GM21526 (cell line): ENCODE data around the gene COL20A1.

ENCODE experiments used
- ATAC-seq: cut with Tn5 transposase; IDR thresholded peaks from one replicate; pipeline ENCODE4 v1.9.1; 2021; ENCODE audit warnings: moderate library complexity; ENCODE audit not compliant: unreplicated experiment, low FRiP score

COL20A1 gene

GRCh38 chr20:63317061-63317460 is 24.1 kb downstream of the COL20A1 start:
- no peak for ATAC-seq

GRCh38 chr20:63317601-63318291 is 24.8 kb downstream of the COL20A1 start:
- ATAC-seq = no peak

- no peak for ATAC-seq
Measured at GRCh38 chr20:63318391-63319163, 25.6 kb downstream of the COL20A1 start.

DNA sequence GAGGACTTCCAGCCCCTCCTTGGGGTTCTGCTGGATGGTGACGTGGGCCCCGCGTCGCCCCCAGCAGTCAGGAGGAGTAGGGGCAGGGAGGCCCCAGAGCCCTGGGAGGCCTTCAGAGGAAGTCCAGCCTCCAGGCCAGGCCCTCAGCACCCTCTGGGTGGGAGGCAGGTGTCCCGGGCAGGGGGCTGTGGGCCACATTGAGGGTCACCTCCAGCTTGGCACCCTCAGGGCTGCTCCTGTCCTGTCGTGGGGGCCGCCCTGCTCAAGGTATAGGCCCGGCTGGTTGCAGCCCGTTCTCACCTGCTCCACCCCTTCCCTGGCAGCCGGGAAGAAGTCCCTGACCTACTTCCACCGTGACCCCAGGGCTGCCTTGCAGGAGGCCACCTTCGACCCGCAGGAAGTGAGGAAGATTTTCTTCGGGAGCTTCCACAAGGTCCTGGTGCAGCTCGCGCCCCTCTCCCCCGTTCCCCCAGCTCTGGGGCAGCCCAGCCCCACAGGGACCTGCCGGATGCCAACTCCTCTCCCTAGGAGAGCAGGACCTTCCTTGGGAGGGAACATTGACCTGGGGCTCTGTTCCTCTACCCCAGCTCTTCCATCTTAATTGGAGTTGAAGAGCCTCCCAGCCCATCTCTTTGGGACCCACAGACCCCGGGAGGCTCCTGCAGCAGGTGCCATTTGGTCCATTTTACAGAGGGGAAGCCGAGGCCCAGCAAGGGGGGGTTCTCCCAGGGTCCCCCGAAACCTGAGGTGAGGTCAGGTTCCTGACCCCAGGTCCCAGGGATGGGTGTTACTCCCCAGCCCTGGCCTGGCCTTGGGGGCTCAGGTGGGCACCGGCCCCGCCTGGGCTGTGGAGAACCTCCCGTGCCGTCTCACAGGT is 26.4 kb downstream of the COL20A1 start:
- ATAC-seq = no peak

DNA sequence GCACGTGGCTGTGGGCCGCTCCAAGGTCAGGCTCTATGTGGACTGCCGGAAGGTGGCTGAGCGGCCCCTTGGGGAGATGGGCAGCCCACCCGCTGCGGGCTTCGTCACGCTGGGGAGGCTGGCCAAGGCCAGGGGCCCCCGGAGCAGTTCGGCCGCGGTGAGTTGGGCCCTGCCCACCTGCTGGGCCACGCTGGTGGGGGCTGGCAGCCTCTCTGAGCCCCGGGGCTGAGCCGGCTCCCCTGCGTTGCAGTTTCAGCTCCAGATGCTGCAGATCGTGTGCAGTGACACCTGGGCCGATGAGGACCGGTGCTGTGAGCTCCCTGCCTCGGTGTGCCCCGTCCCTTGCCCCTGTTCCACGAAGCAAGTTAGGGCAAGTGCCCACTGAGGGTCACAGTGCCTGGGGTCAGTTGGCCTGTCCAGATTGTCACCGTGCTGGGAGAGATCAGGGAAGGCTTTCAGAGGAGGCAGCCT is 27.1 kb downstream of the COL20A1 start:
- ATAC-seq = no peak

- ATAC-seq = no peak
Measured at GRCh38 chr20:63320616-63321147, 27.7 kb downstream of the COL20A1 start.

DNA sequence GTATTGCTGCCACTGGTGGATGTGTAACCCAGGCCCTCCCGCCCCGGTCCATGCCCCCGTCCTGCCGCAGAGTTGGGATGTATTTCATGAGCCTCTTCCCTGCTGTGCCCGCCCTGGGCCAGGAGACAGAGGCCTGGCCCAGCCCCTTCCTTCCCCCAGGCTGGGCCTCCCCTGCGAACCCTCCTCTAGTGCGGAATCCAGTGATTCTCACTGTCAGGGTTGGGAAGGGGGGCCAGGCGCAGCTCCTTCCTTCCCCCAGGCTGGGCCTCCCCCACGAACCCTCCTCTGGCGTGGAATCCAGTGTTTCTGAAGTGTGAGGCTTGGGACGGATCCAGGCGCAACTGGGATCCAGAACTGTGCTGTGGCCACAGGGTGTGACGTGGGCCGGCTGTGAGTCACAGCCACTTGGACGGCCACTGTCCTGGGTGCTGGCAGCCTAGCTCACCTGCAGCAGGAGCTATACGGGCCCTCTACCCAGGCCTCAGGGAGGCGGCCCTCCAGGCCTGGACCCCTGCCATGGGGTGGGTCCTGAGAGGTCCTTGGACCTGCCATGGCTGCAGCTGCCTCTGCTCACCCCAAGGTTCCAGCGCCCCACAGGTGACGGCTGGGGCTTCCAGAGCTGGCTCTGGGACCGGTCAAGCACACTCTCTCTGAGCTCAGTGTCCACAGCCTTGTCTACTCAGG is 28.3 kb downstream of the COL20A1 start:
- ATAC-seq = no peak

- no peak for ATAC-seq
Measured at GRCh38 chr20:63322146-63322932, 29.4 kb downstream of the COL20A1 start.

DNA sequence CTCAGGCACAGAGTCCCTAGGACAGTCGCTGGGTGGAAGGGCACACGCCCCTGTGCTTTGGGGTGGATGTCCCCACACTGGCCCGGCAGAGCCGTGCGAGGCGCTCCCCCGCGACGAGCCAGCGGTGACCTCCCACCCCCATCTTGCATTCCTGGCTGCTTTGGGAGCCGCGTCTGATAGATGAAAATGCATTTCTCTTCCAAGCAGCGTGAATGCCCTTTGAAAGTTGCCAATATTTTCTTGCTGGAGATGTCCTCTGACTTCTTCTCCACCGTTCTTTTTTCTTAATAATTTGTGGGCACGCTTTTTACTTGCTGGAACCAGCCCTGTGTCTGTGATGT is 29.9 kb downstream of the COL20A1 start:
- no peak for ATAC-seq

GRCh38 chr20:63323357-63323981 is 30.5 kb downstream of the COL20A1 start:
- no peak for ATAC-seq

DNA sequence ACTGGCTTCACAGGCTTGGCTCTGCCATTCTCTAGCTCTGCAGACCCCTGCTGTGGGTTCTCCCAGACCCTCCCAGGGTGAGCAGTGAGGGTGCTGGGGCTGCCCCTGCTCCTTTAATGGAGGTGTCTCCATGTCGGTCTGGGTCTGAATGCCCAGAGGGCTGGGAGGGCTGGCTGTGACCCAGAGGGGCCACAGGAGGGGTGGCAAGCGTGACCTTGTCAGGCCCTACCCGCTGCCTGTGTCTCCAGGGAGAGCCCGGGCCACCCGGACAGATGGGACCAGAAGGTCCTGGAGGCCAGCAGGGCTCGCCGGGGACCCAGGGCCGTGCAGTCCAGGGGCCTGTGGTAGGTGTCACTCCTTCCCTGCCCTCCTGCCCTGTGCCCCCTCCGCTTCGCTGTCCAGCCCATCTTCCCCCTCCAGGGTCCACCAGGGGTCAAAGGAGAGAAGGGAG is 32.1 kb downstream of the COL20A1 start:
- no peak for ATAC-seq

DNA sequence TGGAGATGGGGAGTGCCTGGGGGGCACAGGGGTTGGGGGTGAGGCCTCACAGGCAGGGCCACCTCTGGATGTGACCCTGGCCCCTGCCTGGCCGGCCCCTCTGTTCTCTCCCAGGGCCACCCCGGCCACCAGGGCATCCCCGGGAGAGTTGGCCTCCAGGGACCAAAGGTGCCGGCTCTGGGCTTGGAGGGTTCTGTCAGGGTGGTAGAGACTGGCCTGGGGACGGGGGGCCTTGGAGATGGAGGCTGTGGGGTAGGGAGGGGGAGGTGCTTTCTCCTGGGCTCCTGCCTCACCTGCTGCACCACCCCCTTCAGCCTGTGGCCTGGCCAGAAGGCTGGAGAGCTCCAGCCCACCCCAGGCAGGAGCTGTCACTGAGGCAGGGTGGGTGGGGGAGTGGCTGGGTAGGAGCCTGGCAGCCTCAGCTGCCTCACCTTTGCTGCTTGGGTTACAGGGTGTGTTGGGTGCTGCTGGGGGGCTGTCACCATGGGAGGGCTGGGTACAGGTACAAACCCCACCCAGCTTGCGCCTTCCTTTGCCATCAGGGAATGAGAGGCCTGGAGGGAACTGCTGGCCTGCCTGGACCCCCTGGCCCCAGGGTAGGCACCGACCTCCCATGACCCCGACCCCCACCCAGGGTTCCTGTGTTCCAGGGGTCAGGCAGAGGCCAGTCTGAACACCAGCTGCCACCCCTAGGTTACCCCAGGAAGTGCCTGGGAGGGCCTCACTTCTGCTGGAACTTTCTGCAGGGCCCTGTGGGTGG is 32.7 kb downstream of the COL20A1 start:
- no peak for ATAC-seq

GRCh38 chr20:63326314-63327230 is 33.6 kb downstream of the COL20A1 start:
- ATAC-seq = no peak

- no peak for ATAC-seq
Measured at GRCh38 chr20:63327231-63327745, 34.3 kb downstream of the COL20A1 start.

- no peak for ATAC-seq
Measured at GRCh38 chr20:63328026-63328700, 35.2 kb downstream of the COL20A1 start.

DNA sequence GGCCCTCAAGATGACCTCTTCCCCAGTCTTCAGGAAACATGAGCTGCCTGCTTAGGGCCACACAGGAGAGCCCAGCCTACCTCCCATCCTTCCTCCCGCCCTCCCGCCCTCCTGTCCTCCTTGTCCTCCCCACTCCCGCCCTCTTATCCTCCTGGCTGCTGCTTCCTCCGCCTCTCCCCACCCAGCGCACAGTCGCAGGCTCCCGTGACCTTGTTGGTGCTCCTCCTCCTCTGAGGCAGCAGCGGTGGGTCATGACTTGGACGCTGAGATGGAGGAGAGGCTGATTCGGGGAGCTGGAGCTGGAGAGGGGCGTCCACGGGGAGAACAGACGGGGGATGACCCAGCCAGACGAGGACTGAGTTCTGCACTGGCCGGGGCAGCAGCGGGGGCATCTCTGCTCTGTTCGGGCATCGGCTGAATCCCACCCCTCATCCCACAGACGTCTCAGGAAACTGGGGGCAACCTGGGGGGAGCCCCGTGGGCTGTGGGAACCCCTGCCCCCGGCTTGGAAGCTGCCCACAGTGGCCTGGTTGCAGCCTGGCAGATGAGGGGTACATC is 35.8 kb downstream of the COL20A1 start:
- no peak for ATAC-seq
